Measurements from ENCODE around the gene GRHL1. TPM values are rescaled to one million over a fixed set of nuclear protein-coding genes. Genes with fewer than 3 reads are reported as not detected.

GRHL1 gene
- polyA plus RNA-seq, 1 experiment: 1.7 TPM

DNA sequence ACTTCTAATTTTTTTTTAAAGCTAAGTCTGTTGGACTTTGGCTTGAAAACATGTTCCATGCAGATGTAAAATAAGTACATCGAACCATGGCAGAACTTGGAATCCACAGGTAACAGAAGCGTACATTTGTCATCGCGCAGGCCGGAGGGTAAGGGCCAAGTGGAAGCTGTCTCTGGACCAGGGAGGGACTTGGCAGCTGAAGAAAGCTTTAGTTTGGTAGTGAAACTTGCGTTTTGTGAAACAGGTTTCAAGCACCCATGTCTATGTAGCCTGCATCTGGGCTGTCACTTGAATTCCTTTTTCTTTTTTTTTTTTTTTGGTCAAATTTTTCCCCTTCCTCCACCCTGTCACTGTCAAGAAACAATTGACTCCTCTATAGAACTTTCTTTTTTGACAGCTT is 20.4 kb downstream of the GRHL1 start:
- TF ChIP-seq, protein P1, sequence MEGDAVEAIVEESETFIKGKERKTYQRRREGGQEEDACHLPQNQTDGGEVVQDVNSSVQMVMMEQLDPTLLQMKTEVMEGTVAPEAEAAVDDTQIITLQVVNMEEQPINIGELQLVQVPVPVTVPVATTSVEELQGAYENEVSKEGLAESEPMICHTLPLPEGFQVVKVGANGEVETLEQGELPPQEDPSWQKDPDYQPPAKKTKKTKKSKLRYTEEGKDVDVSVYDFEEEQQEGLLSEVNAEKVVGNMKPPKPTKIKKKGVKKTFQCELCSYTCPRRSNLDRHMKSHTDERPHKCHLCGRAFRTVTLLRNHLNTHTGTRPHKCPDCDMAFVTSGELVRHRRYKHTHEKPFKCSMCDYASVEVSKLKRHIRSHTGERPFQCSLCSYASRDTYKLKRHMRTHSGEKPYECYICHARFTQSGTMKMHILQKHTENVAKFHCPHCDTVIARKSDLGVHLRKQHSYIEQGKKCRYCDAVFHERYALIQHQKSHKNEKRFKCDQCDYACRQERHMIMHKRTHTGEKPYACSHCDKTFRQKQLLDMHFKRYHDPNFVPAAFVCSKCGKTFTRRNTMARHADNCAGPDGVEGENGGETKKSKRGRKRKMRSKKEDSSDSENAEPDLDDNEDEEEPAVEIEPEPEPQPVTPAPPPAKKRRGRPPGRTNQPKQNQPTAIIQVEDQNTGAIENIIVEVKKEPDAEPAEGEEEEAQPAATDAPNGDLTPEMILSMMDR (IDR thresholded peaks at IDR 0.05; ENCODE audit: insufficient read depth, low read depth, low read length): no peak
- POLR2A ChIA-PET: no interaction called here
- H3K4me3 ChIP-seq (ENCODE audit: low read depth, low read length): no peak overlapping the region
- no peaks in the 10 kb centered on the region for H3K27me3 ChIP-seq (ENCODE audit: control insufficient read depth, insufficient read depth, low read length)
- CTCF ChIA-PET: interaction anchor here (0.8 to 1.7 kb wide), 8 partner anchors 13 to 173 kb away, joined by 3 to 13 read pairs (median 4); partner anchors contain the start of gene TAF1B
- H3K36me3 ChIP-seq (ENCODE audit: control insufficient read depth, insufficient read depth, low read length): no peaks in the 10 kb centered on the region
- no peak for DNase-seq (ENCODE audit: low read depth)

DNA sequence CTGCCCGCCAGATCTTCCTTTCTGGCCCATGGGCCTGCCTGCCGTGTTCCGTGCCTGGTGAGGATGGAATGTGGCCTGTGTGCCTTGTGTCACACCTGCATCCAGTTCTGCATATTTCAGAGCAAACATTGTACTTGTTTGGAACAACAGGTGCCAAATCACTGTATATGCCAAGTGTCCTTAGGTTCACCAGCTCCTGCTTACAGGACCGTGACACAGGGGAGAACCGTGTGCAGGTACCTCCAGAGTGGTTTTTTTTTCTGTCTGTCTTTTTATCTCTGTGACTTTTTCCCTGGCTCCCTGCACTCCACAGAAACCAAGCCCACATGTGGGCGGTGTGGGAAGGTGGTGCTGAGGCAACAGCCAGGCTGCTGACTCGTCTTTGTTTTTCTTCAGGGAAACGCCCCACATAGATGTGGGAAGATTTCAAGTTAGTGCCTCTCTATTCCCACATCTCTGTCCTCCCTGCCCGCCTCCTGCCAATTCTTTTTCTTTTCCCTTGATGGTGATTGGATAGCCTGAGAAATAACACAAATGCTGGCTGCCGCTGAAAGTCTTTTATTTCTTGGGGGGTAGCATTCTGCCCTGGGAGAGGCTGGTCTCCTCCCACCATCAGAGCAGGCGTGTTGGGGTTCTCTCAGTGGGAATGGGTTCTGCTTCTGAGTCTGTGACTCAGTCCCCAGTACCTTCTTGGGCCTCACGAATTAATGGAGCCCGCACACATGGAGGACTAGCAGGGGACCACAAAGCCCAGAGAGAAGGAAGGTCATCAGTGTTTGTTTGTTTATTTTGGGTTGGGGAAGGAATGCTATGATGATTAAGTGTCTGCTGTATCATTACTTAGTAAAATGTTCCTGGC is 21.4 kb downstream of the GRHL1 start:
- TF ChIP-seq, protein P1 (IDR thresholded peaks at IDR 0.05; ENCODE audit: insufficient read depth, low read depth, low read length): no peak
- H3K27me3 ChIP-seq (ENCODE audit: control insufficient read depth, insufficient read depth, low read length): no peaks in the 10 kb centered on the region
- no peak overlapping the region for H3K4me3 ChIP-seq (ENCODE audit: low read depth, low read length)
- POLR2A ChIA-PET: no interaction called here
- CTCF ChIA-PET: interaction anchor here (1.1 to 1.7 kb wide), 2 partner anchors 12 to 20 kb away, joined by 3 to 13 read pairs; no protein-coding TSS in a partner anchor
- no peaks in the 10 kb centered on the region for H3K36me3 ChIP-seq (ENCODE audit: control insufficient read depth, insufficient read depth, low read length)
- no peak for DNase-seq (ENCODE audit: low read depth)

DNA sequence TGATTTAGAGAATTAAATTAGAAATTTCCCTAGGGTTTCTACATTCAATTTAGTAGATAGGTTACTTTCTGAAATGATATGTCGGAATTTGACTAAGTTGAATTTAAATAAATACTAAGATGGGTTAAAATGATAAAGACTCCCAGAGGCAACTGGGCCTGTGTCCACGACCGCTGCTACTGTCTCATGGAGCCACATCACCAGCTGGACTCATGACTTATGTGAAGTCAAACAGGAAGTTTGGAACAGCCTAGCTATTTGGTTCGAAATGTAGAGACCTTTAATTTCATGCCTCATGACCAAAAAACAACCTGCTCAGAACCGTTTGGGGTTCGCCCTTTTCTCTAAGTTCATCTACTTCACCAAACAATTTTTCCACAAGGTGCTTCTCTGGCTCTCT is 22.2 kb downstream of the GRHL1 start:
- no peak overlapping the region for H3K4me3 ChIP-seq (ENCODE audit: low read depth, low read length)
- no peak for DNase-seq (ENCODE audit: low read depth)
- H3K27me3 ChIP-seq (ENCODE audit: control insufficient read depth, insufficient read depth, low read length): no peaks in the 10 kb centered on the region
- TF ChIP-seq, protein P1 (IDR thresholded peaks at IDR 0.05; ENCODE audit: insufficient read depth, low read depth, low read length): no peak
- ChIA-PET CTCF (interaction anchor here (0.9 to 1.7 kb wide), 3 partner anchors 11 to 160 kb away, joined by 3 to 11 read pairs (median 5); partner anchors contain the start of gene KLF11), POLR2A (no interaction called here)
- no peaks in the 10 kb centered on the region for H3K36me3 ChIP-seq (ENCODE audit: control insufficient read depth, insufficient read depth, low read length)

DNA sequence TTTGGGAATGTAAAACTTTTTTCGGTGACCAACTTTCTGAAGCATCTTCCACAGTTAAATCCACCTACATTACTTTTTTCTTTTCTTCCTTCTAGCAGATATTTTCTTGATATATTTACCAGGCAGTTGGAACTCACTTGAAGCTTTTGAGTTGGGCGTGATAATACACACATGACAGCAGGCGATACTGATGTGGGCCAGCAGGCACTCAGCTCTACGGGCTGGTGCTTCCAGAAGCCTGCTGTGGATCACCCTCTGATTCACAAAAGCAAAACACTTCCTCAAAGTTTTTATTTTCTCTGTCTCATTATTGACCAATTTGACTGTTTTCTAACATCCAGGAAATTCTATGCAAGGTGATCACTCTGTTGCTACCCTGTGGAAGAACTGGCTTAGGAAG is 22.9 kb downstream of the GRHL1 start:
- Histone ChIP-seq H3K4me3 (ENCODE audit: low read depth, low read length) (no peak overlapping the region), H3K27me3 (ENCODE audit: control insufficient read depth, insufficient read depth, low read length) (no peaks in the 10 kb centered on the region), H3K36me3 (ENCODE audit: control insufficient read depth, insufficient read depth, low read length) (no peaks in the 10 kb centered on the region)
- CTCF ChIA-PET: interaction anchor here (0.7 to 1.7 kb wide), 5 partner anchors 10 to 161 kb away, joined by 3 to 11 read pairs (median 3); partner anchors contain the start of gene KLF11
- POLR2A ChIA-PET: no interaction called here
- TF ChIP-seq, protein P1 (IDR thresholded peaks at IDR 0.05; ENCODE audit: insufficient read depth, low read depth, low read length): no peak
- DNase-seq (ENCODE audit: low read depth): no peak

DNA sequence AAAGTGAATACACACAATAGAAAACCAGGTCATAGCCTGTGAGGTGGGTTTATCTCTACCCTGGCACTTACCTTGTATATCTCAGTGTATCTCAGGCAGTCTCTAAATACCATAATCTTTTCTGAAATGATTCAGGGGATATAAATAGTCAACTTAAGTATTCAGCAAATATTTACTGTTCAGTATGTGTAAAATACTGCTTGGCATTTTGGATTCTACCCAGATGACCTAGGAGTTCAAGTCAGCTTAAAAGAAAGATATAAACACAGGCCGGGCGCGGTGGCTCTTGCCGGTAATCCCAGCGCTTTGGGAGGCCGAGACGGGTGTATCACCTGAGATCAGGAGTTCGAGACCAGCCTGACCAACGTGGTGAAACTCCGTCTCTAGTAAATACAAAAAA is 23.8 kb downstream of the GRHL1 start:
- POLR2A ChIA-PET: no interaction called here
- Histone ChIP-seq H3K27me3 (ENCODE audit: control insufficient read depth, insufficient read depth, low read length) (no peaks in the 10 kb centered on the region), H3K36me3 (ENCODE audit: control insufficient read depth, insufficient read depth, low read length) (no peaks in the 10 kb centered on the region), H3K4me3 (ENCODE audit: low read depth, low read length) (no peak overlapping the region)
- TF ChIP-seq, protein P1 (IDR thresholded peaks at IDR 0.05; ENCODE audit: insufficient read depth, low read depth, low read length): no peak
- no peak for DNase-seq (ENCODE audit: low read depth)
- CTCF ChIA-PET: interaction anchor here (1.3 to 1.7 kb wide), 3 partner anchors 9 to 163 kb away, joined by 3 to 11 read pairs (median 5); partner anchors contain the start of gene KLF11

Data from BJ (cell line).